Activated CD4-positive, CD25-positive, alpha-beta regulatory T cell treated with anti-CD3 and anti-CD28 coated beads, Interleukin-2, amount 50 U/mL, for 72 hours (primary cell): ENCODE measurements around the gene ROCK2.
"Not testable (repeated sequence)": the region's sequence is repeated elsewhere in the genome, so short reads cannot be mapped to it uniquely, and the experiment has no call there.

ENCODE experiments used
- DNase-seq: peaks from one replicate; pipeline ENCODE4 v3.0.0; 2021

ROCK2 gene

DNA sequence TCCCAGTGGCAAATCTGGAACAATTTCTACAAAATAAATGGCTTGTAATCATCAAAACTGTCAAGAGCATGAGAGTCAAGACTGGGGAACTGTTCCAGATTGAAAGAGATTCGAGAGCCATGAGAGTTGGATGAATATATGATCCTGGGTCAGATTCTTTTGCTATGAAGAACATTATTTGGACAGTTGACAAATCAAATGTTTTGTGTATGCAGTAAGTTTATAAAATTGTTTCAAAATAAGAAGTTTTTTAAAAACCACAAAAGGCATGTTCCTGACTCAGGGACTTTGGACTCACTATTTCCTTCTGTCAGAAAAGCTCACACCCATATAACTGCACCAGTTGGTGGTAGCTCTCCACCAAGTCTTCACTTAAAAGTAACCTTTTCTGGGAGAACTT is 38.5 kb downstream of the ROCK2 start:
- DNase-seq = no peak

DNA sequence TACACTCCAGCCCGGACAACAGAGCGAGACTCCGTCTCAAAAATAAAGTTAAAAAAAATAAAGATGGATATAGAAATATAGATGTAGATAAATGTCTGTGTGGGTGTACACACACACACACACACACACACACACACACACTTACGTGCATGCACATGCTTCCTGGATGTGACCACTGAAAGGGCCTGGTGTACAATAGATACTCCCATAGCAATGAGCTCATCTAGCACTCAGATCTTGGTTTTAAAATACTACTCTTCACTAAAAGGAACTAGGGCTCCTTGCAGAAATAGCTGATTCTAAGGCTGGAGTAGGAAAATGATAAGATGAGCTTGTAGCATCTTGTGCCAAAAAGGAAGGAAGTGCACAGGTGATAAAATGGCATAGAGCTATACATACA is 39.1 kb downstream of the ROCK2 start:
- no peak for DNase-seq

DNA sequence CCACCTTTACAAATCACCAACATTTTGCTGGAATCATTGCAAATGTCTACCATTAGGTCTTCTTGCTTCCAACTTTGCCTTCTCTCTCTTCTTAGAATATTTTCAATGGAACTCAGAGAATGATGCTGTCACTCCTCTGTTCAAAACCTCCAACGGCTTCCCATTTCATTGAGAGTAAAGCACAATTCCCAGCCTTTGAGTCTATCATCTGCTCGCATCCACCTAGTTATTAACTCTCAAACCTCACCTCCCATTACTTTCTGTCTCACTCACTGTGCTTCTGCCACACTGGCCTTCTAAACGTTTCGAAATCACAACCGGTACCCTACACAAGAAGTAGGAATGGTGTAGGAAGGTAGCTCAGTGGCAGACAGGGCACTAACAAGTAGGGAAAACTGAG is 40.0 kb downstream of the ROCK2 start:
- no peak for DNase-seq

DNA sequence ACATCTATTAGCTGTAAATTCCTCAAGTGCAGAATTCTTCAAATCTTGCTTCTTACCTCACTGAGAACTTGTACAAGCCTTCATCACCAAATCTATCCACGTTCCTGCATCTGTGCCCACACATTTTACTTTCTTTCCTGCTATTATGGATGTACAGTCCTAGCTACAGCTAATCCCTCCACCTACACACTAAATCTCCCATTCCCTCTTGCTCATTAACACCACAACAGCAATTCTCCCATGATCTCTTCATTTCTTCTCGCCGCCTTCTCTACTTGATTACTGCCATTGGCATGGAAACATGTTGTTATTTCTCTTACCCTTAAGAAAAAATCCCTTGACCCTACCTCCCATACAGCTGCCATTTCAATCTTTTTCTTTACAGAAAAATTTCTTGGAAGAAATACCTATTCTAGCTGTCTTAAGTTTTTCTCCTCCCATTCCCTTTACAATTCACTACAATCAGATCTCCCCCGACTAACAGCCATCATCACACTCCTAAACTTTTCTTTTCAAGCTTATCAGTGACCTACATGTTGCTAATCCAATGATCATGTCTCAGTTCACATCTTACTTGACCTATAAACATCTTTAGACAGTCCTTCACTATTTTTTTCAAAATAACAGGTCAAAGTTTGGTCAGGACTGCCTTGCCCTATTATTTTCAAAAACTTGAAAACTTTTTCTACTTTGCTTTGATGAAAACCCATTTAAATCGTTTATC is 41.0 kb downstream of the ROCK2 start:
- no peak for DNase-seq

DNA sequence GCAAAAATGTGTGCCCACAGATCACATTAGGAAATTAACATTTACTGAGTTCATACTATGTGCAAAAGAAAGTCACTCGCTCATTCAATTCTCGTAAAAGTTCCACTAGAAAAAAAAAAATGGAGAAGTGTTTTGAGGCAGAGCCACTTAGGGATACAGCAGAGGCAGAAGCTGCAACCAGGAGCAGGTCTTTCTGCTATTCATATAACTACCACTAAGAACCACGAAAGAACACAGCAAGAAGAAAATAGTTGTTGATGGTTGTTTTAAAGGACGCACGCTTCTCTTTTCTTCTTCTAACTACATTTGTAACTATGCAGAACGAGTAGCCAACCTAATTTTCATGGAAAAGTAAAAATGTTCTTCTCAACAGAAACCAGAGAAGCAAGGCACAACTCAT is 45.0 kb downstream of the ROCK2 start:
- DNase-seq = no peak

DNA sequence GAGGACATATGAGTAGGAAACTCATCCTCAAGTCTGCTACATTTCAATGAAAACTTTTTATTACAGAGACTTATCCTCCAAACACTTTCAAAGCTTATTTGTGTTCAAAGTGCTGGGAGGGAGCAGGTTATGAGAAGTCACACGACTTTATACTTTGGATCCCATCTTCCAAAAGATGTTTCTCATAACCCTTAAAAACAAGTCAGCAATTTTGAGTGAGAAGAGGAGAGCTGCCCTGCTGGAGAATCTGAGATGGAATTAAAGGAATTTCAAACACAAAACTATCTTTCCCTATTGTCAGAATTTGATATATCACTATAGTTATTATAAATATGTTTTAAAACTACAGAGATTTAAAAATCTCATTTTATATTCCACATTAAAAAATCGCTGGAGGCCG is 45.8 kb downstream of the ROCK2 start:
- no peak for DNase-seq

DNA sequence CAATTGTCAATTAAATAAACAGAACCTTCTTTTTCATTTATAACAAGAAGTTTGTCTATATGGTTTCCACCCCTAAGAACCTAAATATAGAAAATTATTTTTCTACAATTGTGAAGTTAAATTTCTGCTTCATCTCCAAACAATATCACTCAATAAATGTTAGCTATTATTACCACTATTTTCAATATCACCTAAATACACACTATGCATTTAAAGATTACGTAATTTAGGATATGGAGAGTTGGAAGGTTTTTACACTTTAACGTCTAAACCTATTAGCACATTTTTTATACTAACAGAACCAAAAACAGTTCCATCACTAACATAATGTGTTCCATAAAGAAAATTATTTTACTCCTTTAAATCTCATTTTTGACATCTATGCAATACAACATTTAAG is 48.0 kb downstream of the ROCK2 start:
- no peak for DNase-seq

DNA sequence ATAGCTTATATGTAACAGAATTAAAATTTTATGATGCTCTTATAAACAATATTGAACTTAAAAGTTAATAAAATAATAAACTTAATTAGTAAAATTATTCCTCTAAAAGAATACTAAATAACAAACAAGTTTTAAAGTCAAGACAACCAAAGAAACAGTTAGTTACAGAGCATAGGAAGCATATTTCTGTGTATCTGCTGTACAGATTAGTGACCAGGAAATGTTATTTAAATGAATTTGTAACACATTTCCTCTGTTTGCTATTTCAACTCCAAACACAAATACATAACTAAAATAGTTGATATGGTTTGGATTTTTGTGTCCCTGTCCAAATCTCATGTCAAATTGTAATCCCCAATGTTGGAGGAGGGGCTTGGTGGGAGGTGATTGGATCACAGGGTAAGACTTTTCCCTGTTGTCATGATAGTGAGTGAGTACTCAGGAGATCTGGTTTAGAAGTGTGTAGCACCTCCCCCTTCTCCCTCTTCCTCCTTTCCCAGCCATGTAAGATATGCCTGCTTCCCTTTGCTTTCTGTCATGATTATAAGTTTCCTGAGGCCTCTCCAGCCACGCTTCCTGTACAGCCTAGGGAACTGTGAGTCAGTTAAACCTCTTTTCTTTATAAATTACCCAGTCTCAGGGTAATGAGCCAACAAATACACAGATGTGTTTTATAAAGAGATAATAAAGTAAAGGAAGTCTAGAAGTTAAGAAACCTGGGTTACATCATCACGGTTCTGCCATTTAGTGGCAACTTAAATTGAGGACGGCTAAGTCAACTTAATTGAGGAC is 51.8 kb downstream of the ROCK2 start:
- no peak for DNase-seq

DNA sequence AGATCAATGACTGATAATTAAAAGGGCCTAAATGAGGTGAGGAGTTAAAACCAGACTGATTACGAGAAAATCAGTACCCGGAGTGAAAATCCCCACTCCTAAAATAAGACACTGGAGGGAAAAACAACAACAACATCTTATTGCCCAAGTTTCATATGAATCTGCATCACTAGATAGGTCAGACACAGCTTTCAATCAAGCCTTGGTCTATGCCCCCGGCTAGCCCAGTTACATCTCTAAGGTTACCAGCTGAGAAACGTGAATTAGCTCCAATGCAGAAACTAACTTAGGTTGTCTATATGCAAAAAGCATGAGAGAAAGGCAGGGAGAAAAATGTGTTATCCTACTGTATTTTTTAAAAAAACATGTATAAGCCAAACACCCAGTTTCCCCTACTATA is 53.7 kb downstream of the ROCK2 start:
- DNase-seq = no peak

DNA sequence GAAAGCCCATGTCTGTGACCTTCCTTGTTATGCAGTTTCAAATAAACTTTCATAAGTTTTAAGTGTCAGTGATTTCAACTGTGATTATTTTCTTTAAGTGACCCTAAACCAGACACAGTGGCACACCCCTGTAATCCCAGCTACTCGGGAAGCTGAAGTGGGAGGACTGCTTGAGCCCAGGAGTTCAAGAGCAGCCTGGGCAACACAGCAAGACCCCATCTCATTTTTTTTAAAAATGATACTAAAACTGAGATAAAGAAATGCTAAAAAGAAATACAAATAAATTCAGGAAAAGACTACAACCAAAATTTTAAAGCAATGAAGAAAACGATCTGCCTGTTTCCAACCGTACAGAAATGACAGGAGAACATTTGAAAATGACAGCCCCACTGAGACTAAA is 54.2 kb downstream of the ROCK2 start:
- DNase-seq = no peak

DNA sequence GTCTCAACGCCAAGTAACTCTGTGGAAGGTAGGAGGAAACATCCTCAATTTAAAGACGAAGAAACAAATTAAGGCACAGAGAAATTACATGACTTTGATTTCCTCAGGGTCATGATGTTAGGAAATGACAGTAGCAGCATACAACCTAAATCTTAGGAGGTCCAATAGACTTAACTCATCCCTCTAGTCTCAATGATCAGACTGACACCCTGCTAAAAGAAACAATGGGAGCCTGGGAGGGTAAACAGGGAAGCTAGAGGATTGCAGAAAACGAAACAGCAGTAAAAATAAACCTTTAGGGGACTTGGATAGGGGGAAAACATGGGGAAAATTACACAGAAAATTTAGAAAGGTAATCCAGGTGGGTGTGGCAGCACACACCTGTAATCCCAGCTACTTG is 56.0 kb downstream of the ROCK2 start:
- DNase-seq = no peak

DNA sequence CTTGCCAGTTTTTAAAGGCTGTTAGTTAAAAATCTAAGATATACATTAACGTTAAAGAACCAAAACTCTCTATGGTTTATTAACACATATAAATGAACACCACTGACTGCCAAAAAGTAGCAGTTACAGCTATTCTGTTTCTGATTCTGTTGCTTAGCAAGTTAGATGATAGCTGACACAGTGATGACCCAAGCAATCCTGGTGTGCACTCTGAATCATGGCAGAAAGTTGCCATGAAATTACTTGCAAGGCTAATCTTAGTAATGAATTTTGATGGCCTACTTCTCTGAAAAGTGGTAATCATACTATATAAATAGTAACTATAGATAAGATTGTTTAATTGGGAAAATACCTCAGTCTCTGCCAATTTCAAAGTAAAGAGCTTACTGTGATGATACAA is 57.7 kb downstream of the ROCK2 start:
- DNase-seq = no peak

DNA sequence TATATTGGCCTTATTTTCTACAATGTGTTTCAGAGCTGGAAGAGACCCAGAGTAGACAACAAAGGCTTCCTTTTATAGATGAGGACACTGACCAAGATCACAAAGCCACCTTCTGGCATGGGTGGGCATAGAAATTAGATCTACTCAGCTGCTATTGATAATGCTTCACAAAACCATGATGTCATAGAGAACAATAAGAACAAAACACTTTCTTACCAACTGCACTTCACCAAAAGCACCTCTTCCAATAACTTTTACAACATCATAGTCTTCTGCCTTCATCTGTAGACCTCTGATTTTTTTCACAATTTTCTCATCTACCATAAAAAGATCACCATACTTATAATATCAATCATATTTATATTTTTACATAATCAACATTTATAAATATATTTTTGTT is 58.1 kb downstream of the ROCK2 start:
- DNase-seq = no peak

DNA sequence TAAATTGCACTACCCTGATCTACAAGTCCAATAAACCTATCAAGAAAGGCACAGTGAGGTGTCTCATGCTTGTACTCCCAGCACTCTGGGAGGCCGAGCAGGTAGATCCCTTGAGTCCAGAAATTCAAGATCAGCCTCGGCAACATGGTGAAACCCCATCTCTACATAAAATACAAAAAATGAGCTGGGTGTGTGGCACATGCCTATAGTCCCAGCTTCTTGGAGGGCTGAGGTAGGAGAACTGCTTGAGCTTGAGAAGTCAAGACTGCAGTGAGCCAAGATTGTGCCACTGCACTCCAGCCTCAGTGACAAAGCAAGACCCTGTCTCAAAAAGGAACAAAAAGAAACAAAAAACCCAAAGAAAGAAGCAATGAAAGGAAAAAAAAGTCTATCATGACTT is 58.9 kb downstream of the ROCK2 start:
- DNase-seq = no peak

DNA sequence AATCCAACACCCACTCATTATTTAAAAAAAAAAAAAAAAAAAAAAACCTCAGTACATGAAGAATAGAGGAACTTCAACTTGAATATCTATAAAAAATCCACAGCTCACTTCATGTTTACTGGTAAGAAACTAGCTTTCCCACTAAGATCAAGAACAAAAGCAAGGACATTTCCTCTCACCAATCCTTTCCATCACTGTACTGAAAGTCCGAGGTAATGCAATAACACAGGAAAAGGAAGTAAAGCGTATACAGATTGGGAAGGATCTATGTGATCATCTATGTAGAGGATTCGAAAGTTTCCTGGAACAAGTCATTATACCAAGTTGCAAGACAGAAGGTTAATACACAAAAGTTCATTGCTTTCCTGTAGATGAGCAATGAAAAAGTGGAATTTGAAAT is 63.2 kb downstream of the ROCK2 start:
- no peak for DNase-seq

DNA sequence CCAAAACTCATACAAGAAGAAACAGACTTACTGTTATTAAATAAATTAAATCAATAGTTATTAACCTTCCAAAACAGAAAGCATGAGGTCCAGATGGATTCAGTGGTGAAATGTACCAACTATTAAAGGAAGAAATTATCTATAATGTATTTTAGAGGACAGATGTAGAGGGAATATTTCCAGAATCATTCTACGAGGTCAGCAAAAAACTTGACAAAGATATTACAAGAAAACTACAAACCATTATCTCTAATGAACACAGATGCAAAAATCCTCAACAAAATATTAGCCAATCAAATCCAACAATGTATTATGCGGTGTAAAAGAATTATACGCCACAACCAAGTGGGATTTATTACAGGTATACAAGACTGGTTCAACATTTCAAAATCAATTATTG is 63.7 kb downstream of the ROCK2 start:
- no peak for DNase-seq

DNA sequence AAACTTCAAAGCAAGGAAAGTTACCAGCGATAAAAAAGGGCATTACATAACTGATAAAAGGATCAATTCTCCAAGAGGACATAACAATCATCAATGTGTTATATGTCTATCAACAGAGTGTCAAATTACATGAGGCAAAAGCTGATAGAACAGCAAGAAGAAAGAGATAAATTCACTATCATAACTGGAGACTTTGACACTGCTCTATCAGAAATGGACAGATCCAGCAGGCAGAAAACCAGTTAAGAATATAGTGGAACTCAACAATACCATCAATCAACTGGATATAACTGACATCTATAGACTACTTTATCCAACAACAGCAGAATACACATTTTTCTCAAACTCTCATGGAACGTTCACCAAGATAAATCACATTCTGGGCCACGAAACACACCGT is 65.0 kb downstream of the ROCK2 start:
- no peak for DNase-seq

DNA sequence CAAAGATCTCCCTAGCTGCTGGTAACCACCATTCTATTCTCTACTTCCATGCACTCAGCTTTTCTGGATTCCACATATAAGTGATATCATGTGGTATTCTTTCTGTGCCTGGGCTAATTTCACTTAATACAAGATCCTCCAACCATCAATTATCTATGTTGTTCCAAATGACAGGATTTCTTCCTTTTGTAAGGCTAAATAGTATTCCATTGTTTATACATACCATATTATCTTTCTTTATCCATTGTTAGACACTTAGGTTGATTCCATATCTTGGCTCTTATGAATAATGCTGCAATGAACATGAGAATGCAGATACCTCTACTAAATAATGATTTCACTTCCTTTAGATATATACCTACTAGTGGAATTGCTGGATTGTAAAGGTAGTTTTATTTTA is 66.2 kb downstream of the ROCK2 start:
- no peak for DNase-seq

DNA sequence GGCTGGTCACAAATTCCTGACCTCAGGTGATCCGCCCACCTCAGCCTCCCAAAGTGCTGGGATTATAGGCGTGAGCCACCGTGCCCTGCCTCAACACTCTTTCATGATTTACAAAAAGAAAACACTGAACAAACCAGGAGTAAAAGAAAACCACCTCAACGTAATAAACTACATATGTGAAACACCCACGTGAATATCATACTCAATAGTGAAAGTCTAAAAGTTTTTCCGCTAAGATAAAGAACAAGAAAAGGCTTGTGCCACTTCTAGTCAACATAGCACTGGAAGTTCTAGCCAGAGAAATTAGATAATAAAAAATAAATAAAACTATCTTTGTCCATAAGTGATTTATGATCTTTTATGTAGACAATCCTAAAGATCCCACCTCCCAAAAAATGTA is 68.5 kb downstream of the ROCK2 start:
- DNase-seq = no peak

DNA sequence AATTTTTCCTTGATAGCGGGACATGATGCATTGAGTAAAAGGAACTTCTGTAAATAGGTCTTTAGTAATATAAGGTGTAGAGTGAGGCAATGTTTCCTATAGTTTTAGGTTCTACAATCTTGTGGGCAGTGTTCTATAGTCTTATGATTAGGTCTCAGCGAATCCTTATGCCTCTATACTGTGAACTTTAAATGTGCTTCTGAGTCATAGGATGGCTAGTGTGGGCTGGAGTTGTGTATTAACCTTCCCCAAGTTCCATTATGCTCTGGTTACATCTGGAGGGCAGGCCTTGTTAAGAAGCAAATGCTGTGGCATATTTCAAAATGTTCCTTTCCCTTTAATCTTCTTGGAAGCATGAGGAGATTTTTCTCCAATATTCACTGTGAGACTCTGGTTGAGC is 73.5 kb downstream of the ROCK2 start:
- no peak for DNase-seq

DNA sequence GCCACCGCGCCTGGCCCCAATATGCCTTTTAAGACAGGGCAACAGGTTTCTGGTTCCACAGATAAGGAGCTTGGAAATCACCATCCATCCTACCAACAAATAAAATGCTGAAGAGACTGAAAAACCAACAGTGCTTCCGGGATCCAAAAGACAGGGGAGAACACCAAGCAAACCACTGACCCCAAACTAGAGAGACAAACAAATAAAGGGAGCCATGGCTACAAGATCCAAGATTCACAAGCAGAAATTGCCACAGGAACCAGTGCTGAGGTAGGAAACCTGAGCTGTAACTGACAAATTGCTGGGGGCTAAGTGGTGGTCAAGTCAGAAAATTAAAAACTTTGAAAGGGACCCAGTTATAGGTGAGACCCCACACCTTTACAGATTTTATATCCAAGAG is 76.5 kb downstream of the ROCK2 start:
- DNase-seq = no peak

DNA sequence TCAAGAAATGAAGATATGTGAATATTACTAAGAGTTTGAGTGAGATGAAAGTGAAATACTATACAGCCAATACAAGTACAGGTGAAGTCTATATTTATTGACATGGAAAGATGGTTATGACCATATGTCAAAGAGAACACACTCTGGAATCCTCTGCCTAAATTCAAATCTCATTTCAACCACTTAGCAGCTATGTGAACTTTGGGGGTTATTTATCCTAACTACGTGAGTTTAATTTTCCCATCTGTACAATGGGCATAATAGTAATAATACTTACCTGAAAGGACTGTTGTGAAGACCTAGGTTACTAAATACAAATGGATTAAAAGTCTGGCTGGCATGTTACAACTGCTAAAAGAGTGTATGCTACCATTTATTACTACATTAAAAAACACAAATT is 79.6 kb downstream of the ROCK2 start:
- DNase-seq = no peak

DNA sequence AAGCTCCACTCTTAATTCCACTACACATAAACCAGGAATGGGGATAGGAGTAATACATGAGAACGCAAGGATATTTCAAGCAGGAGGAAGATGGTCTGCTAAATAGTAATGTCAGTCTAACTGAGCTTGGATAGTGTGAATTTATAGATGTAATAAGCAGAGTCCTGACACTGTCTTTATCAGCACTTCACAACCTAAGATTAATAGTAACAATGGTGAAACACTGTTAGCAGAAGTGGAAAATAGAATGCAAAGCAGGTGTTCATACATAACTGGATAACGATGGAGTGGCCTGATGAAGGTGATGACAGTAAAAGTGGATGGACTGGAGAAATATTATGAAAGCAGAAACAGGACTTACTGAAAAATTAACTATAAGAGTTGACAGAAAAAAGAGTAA is 80.4 kb downstream of the ROCK2 start:
- no peak for DNase-seq

DNA sequence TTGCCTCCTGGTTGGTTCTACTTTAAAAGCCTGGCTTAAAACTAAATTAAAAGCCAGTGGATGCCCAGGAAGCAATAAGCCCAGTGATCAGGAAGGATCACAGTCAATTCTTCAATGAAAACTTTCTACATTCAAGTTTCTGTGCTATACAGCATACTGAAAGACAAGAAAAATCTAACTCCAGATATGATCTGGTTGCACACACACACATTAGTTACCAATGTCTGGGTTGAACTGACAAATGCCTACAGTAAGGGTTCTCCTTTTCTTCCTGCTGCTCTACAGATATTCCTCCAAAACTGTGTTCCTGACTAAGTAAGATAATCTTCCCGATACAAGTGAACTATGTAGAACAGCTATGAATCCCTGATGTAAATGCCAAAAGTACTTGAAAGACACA is 81.3 kb downstream of the ROCK2 start:
- DNase-seq = no peak

DNA sequence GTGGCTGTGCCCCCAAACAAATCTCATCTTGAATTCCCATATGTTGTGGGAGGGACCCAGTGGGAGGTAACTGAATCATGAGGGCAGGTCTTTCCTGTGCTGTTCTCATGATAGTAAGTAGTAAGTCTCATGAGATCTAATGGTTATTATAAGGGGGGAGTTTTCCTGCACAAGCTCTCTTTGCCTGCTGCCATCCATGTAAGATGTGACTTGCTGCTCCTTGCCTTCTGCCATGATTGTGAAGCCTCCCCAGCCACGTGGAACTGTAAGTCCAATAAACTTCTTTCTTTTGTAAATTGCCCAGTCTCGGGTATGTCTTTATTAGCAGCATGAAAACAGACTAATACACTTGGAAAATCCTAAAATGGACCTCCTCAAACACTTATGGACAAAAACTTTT is 82.0 kb downstream of the ROCK2 start:
- not testable (repeated sequence) for DNase-seq
